Measurements from ENCODE around the gene NTM. TPM values are rescaled to one million over a fixed set of nuclear protein-coding genes. Genes with fewer than 3 reads are reported as not detected.

The NTM gene
- total RNA-seq, 2 donors from 2014 or later, result not detected

DNA sequence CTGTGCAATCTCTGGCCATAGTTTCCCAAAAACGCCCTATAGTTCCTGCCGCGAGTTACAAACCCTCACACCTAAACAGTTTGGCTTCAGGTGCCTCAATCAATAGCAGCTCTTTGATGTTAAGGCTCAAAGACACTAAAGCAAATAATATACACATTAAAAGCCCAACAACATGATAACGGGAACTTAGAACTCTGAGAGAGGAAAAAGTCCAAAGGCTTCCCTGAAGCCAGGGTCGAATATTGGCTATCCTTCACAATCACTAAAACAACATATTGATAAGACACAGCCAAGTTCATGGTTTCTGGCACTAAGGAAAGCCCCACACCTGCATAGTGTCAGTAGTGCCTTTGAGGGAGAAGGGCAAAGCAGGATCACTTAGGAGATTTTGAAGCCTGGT is 54.9 kb downstream of the NTM start:
- H3K4me1 ChIP-seq (ENCODE audit: control insufficient read depth in 1 of 2, low read depth in 2 of 2), result no peaks in the 10 kb centered on the region
- H3K27ac ChIP-seq, result no peak overlapping the region
- TF ChIP-seq, protein P1, sequence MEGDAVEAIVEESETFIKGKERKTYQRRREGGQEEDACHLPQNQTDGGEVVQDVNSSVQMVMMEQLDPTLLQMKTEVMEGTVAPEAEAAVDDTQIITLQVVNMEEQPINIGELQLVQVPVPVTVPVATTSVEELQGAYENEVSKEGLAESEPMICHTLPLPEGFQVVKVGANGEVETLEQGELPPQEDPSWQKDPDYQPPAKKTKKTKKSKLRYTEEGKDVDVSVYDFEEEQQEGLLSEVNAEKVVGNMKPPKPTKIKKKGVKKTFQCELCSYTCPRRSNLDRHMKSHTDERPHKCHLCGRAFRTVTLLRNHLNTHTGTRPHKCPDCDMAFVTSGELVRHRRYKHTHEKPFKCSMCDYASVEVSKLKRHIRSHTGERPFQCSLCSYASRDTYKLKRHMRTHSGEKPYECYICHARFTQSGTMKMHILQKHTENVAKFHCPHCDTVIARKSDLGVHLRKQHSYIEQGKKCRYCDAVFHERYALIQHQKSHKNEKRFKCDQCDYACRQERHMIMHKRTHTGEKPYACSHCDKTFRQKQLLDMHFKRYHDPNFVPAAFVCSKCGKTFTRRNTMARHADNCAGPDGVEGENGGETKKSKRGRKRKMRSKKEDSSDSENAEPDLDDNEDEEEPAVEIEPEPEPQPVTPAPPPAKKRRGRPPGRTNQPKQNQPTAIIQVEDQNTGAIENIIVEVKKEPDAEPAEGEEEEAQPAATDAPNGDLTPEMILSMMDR (IDR thresholded peaks at IDR 0.05), result no peak
- no peak overlapping the region for H3K4me3 ChIP-seq
- no peaks in the 10 kb centered on the region for H3K36me3 ChIP-seq
- no peak for ATAC-seq (ENCODE audit: insufficient number of reproducible peaks, low FRiP score, low read depth)
- no peaks in the 10 kb centered on the region for H3K27me3 ChIP-seq (replicated peaks; ENCODE audit: insufficient read depth)
- no peaks in the 10 kb centered on the region for H3K9me3 ChIP-seq
- no peak for DNase-seq (ENCODE audit: low spot score)

DNA sequence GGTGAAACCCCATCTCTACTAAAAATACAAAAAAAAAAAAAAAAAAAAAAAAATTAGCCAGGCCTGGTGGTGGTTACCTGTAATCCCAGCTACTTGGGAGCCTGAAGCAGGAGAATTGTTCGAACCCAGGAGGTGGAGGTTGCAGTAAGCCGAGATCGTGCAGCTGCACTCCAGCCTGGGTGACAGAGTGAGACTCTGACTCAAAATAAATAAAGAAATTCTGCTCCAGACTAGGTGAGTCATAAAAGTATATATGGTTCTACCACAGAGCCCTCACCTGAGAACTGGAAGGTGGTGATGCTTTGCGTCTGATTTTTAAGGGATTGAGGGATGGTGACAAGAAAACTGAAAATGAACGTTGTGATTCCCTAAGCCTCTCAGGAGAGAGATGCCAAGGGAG is 58.4 kb downstream of the NTM start:
- Histone ChIP-seq H3K4me3 (no peak overlapping the region), H3K9me3 (no peaks in the 10 kb centered on the region), H3K27ac (no peak overlapping the region), H3K36me3 (no peaks in the 10 kb centered on the region), H3K27me3 (replicated peaks; ENCODE audit: insufficient read depth) (no peaks in the 10 kb centered on the region), H3K4me1 (ENCODE audit: control insufficient read depth in 1 of 2, low read depth in 2 of 2) (no peaks in the 10 kb centered on the region)
- no peak for DNase-seq (ENCODE audit: low spot score)
- TF ChIP-seq, protein P1 (IDR thresholded peaks at IDR 0.05), result no peak
- ATAC-seq (ENCODE audit: insufficient number of reproducible peaks, low FRiP score, low read depth), result no peak

DNA sequence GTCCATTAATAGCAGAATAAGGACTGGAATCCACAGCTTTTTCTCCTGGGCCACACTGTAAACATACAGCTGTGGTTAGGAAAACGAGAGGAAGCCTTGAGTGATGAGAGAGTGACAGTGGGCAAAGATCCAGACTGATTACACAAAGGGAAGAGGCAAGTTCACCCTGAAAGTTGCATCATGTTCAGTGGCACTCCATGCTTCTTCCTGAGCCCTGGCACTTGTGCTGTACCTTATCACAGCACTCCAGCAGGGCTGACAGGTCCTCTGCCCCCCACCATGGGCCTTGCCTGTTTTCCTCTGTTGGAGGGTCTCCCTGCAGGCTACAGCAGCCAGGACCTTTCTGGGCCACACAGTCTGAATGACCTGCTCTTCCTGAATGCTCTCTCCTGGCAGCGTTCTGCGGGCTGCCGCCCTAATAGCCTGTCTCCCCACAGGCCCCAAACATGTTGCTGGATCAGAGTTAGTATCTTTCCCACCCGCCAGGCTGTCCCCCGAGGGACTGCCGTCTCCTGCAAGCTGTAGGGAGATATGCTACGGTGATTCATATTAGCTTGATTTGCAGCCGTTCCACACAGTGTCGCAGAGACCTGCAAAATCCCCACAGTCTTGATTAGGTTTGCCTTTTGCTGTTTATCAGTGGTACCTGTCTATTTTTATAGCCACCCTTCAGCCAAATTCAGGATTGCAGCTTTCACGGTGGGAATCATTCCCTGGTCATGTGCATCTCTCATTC is 60.2 kb downstream of the NTM start:
- no peaks in the 10 kb centered on the region for H3K36me3 ChIP-seq
- no peaks in the 10 kb centered on the region for H3K4me1 ChIP-seq (ENCODE audit: control insufficient read depth in 1 of 2, low read depth in 2 of 2)
- H3K27me3 ChIP-seq (replicated peaks; ENCODE audit: insufficient read depth), result no peaks in the 10 kb centered on the region
- no peak overlapping the region for H3K27ac ChIP-seq
- DNase-seq (ENCODE audit: low spot score) (no peak), ATAC-seq (ENCODE audit: insufficient number of reproducible peaks, low FRiP score, low read depth) (no peak)
- TF ChIP-seq, protein P1 (IDR thresholded peaks at IDR 0.05), result no peak
- no peaks in the 10 kb centered on the region for H3K9me3 ChIP-seq
- H3K4me3 ChIP-seq, result no peak overlapping the region

DNA sequence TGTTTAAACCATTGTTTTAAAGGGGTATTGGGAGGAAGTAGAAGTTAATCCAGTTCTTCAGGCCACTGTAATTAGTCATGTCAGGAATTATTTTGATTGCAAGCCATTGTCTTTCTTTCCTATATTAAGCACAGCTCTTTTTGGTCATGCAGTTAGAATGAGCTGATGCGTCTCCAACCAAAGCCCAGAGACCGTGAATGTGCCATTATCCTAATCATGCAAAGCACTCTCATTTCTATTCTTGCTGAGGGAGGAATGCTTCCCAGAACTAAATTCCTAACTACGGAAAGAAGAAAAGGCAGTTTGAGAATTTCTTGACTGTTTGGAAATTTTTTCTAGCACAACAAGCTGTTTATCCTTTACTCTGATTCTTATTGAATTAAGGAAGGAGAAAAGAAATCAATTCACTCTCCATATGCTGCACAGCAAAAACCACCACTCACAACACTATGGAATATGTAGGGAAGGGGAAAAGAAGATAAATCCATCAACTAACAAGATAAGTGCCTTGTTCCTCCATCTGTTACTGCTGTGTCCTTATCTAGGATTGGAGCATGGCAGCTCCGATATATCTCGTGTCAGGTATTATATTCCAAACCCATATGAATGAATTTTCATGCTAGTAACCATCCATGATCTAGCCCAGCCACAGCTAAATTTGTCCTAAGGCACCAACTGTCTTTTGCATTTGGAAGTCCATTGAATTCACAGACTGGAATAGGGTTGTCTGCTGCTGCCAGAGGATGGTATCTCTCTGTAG is 70.8 kb downstream of the NTM start:
- DNase-seq (ENCODE audit: low spot score) (no peak), ATAC-seq (ENCODE audit: insufficient number of reproducible peaks, low FRiP score, low read depth) (no peak)
- Histone ChIP-seq H3K9me3 (peaks cover 6% of the 10 kb centered on the region), H3K4me1 (ENCODE audit: control insufficient read depth in 1 of 2, low read depth in 2 of 2) (no peaks in the 10 kb centered on the region), H3K27ac (no peak overlapping the region), H3K36me3 (no peaks in the 10 kb centered on the region), H3K4me3 (no peak overlapping the region), H3K27me3 (replicated peaks; ENCODE audit: insufficient read depth) (no peaks in the 10 kb centered on the region)
- TF ChIP-seq, protein P1 (IDR thresholded peaks at IDR 0.05), result no peak

DNA sequence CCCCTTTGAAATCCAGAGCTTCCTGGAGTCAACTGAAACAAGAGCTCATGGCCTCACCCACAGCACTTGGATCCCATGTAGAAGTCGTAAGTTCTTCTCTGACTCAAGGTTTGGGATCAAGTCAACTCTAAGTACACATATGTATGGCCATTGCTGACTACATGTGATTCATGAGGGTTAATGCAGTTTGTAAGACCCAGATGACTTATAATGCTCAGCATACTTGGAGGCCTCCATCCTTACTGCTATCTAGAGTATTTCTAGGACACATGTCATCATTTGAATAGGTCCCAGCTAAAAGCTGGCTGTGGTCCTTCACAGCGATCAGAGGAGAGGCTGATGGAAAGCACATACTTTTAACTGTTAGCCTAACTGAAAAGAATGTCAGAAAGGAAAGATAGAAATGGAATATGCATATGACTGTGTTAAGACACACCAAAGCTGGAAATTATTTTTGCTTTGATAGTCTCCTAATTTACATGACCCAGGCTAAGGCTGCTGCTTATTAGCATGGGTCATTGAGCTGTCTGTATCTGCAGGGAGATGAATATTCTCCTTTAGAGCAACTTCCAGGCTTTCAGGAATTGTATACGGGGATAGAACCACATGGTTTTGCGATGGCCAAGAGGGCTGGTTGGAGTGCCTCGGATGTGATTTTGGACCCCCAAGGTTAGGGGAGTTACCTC is 76.3 kb downstream of the NTM start:
- no peak overlapping the region for H3K4me3 ChIP-seq
- TF ChIP-seq, protein P1 (IDR thresholded peaks at IDR 0.05), result no peak
- no peaks in the 10 kb centered on the region for H3K36me3 ChIP-seq
- no peaks in the 10 kb centered on the region for H3K4me1 ChIP-seq (ENCODE audit: control insufficient read depth in 1 of 2, low read depth in 2 of 2)
- H3K27ac ChIP-seq, result no peak overlapping the region
- no peaks in the 10 kb centered on the region for H3K9me3 ChIP-seq
- no peaks in the 10 kb centered on the region for H3K27me3 ChIP-seq (replicated peaks; ENCODE audit: insufficient read depth)
- no peak for ATAC-seq (ENCODE audit: insufficient number of reproducible peaks, low FRiP score, low read depth)
- no peak for DNase-seq (ENCODE audit: low spot score)
